HFFc6 (cell line): Measurements from ENCODE around the gene PRKCH. TPM values are rescaled to one million over a fixed set of nuclear protein-coding genes. Genes with fewer than 3 reads are reported as not detected.

ENCODE experiments used
- DNase-seq: peaks from one replicate; pipeline ENCODE4 v3.0.0-alpha.2; 2018
- H3K27ac Mint-ChIP-seq: 2 replicates; pipeline ENCODE4 v1.8.0; 2020; ENCODE audit warnings: mild to moderate bottlenecking, mixed read lengths
- H3K27me3 Mint-ChIP-seq: 2 replicates; pipeline ENCODE4 v1.8.0; 2021; ENCODE audit warnings: mild to moderate bottlenecking, moderate library complexity, mixed read lengths; ENCODE audit not compliant: insufficient read depth
- H3K36me3 Mint-ChIP-seq: 2 replicates; pipeline ENCODE4 v1.8.0; 2021; ENCODE audit warnings: low read depth, mixed read lengths
- H3K4me1 Mint-ChIP-seq: 2 replicates; pipeline ENCODE4 v1.8.0; 2020; ENCODE audit warnings: low read depth, mixed read lengths
- H3K4me3 Mint-ChIP-seq: 2 replicates; pipeline ENCODE4 v1.8.0; 2020; ENCODE audit warnings: mild to moderate bottlenecking, moderate library complexity, mixed read lengths
- H3K9me3 Mint-ChIP-seq: 2 replicates; pipeline ENCODE4 v1.8.0; 2020; ENCODE audit warnings: mild to moderate bottlenecking, mixed read lengths
- CTCF ChIP-seq: fragments of 200-600 bp; sonication (generic); IDR thresholded peaks from 2 replicates; pipeline ENCODE4 v1.5.0; 2021; ENCODE audit warnings: antibody characterized with exemption, mild to moderate bottlenecking
- total RNA-seq, 6 experiments: library from RNA; stranded (reverse); fragmentation: NEBNext Ultra II Directional; extraction: Animal tissue kit (Norgen Biotek cat#: 25700); gene quantifications; 2 replicates in 1 of 6; 3 replicates in 5 of 6; pipeline ENCODE4 v1.2.3, GENCODE V29; 2021

PRKCH gene
- total RNA-seq, 6 experiments from 2014 or later = 0.17 to 1.2 (median 0.35) TPM

DNA sequence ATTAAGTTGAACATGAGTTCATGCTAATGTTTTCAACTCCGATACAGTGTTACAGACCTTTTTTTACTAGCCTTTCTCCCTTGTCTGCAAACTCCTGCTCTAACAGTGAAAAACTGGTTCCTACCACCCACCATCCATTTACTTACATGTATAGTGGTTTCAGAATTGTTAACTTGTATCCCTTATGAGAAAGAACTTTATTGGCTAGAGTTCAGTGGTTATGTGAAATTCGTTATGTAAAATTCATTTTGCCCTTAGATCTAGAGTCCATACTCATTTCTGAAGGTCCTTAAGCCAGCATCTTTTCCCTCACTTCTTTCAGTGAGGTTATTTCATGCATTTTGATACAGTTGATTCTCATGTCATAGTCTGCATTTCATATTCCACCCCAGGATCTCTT is 51.0 kb downstream of the PRKCH start:
- Mint-ChIP-seq H3K9me3 (peaks cover 14% of the 10 kb centered on the region; the same call in 1 of the 2 replicates), H3K4me3 (no peak overlapping the region), H3K27ac (no peak overlapping the region), H3K27me3 (peaks cover 6% of the 10 kb centered on the region; the same call in 1 of the 2 replicates), H3K36me3 (no peaks in the 10 kb centered on the region; the same call in 1 of the 2 replicates), H3K4me1 (no peaks in the 10 kb centered on the region)
- TF ChIP-seq CTCF = no peak
- DNase-seq = no peak

DNA sequence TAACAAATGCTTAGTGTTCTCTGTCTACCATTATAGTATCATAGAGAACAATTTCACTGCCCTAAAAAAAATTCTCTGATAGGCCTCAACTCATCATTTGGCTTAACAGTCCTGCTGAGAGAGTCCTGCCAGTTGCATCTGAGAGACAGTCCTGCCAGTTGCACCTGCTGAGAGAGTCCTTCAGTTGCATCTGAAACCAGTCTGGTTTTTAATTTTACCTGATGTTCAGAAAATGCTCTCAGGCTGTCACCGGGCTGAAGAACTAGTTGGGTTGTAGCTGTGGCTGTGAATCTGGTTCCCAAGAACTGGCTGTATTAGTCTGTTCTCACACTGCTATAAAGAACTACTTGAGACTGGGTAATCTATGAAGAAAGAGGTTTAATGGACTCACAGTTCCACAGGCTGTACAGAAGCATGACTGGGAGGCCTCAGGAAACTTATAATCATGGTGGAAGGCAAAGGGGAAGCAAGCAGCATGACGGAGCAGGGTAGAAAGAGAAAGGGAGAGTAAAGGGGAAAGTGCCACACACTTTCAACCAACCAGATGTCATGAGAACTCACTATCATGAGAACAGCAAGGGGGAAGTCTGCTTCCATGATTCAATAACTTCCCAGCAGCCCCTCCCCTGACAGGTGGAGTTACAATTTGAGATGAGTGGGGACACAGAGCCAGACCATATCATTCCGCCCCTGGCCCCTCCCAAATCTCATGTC is 51.6 kb downstream of the PRKCH start:
- Mint-ChIP-seq H3K4me1 (no peaks in the 10 kb centered on the region), H3K9me3 (peaks cover 14% of the 10 kb centered on the region; the same call in 1 of the 2 replicates), H3K27me3 (peaks cover 2% of the 10 kb centered on the region; the same call in 1 of the 2 replicates), H3K4me3 (no peak overlapping the region), H3K27ac (no peak overlapping the region), H3K36me3 (no peaks in the 10 kb centered on the region; the same call in 1 of the 2 replicates)
- no peak for TF ChIP-seq CTCF
- no peak for DNase-seq

DNA sequence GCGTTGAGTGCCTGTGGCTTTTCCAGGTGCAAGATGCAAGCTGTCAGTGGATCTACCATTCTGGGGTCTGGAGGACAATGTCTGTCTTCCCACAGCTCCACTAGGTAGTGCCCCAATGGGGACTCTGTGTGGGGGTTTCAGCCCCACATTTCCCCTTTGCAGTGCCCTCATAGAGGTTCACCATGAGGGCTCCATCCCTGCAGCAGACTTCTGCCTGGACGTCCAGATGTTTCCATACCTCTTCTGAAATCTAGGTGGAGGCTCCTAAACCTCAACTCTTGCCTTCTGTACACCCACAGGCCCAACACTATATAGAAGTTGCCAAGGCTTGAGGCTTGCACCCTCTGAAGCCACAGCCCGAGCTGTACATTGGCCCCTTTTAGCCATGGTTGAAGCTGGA is 52.9 kb downstream of the PRKCH start:
- H3K4me3 Mint-ChIP-seq = no peak overlapping the region
- peaks cover 14% of the 10 kb centered on the region; the same call in 1 of the 2 replicates for H3K9me3 Mint-ChIP-seq
- no peaks in the 10 kb centered on the region for H3K4me1 Mint-ChIP-seq
- DNase-seq = no peak
- no peaks in the 10 kb centered on the region; the same call in 1 of the 2 replicates for H3K36me3 Mint-ChIP-seq
- H3K27me3 Mint-ChIP-seq = peaks cover 6% of the 10 kb centered on the region; the same call in 1 of the 2 replicates
- H3K27ac Mint-ChIP-seq = no peak overlapping the region
- TF ChIP-seq CTCF = no peak

DNA sequence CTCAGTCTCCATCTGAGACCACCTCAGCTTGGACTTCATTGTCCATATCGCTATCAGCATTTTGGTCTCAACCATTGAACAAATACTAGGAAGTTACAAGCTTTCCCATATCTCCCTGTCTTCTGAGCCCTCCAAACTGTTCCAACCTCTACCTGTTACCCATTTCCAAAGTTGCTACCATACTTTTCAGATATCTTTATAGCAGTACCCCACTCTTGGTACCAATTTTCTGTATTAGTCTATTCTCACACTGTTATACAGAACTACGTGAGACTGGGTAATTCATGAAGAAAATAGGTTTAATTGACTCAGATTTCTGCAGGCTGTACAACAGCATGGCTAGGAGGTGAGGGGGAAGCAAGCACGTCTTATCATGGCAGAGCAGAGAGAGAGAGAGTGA is 53.8 kb downstream of the PRKCH start:
- Mint-ChIP-seq H3K4me3 (no peak overlapping the region), H3K4me1 (no peaks in the 10 kb centered on the region), H3K36me3 (no peaks in the 10 kb centered on the region; the same call in 1 of the 2 replicates), H3K27ac (no peak overlapping the region), H3K9me3 (peaks cover 14% of the 10 kb centered on the region; the same call in 1 of the 2 replicates), H3K27me3 (peaks cover 6% of the 10 kb centered on the region; the same call in 1 of the 2 replicates)
- no peak for TF ChIP-seq CTCF
- no peak for DNase-seq

- DNase-seq = no peak
- Mint-ChIP-seq H3K4me3 (no peak overlapping the region), H3K4me1 (no peaks in the 10 kb centered on the region), H3K27me3 (peaks cover 6% of the 10 kb centered on the region), H3K27ac (no peak overlapping the region), H3K36me3 (no peaks in the 10 kb centered on the region; the same call in 1 of the 2 replicates), H3K9me3 (peaks cover 14% of the 10 kb centered on the region; the same call in 1 of the 2 replicates)
- no peak for TF ChIP-seq CTCF
Measured at GRCh38 chr14:61376314-61376713, 54.9 kb downstream of the PRKCH start.
